Ascending aorta (tissue), 2 donors: ENCODE data around the gene PFKP. TPM values are rescaled to one million over a fixed set of nuclear protein-coding genes. Genes with fewer than 3 reads are reported as not detected.

Experiments used
- DNase-seq, 2 donors: peaks; one replicate each; pipeline ENCODE4 v3.0.0-alpha.2; 2019; ENCODE audit warnings: low spot score in 2 of 2
- H3K27ac ChIP-seq, 2 donors: fragments of 200-600 bp; sonication (generic); one replicate each; pipeline ENCODE4 v1.5.1; 2016 to 2017; ENCODE audit warnings: mild to moderate bottlenecking in 1 of 2
- H3K27me3 ChIP-seq: fragments of 200-600 bp; sonication (generic); one replicate; pipeline ENCODE4 v1.5.1; 2017
- H3K36me3 ChIP-seq, 2 donors: fragments of 200-600 bp; sonication (generic); one replicate each; pipeline ENCODE4 v1.5.1; 2016
- H3K4me1 ChIP-seq, 2 donors: fragments of 200-600 bp; sonication (generic); one replicate each; pipeline ENCODE4 v1.5.1; 2016 to 2017; ENCODE audit warnings: mild to moderate bottlenecking in 1 of 2
- H3K4me3 ChIP-seq, 2 donors: fragments of 200-600 bp; sonication (generic); one replicate each; pipeline ENCODE4 v1.5.1; 2016 to 2017; ENCODE audit warnings: mild to moderate bottlenecking in 1 of 2
- H3K9me3 ChIP-seq, 2 donors: fragments of 200-600 bp; sonication (generic); one replicate each; pipeline ENCODE4 v1.5.1; 2016
- CTCF ChIP-seq, 3 experiments: fragments of 200-600 bp in 2 of 3; fragments of 450-650 bp in 1 of 3; sonication (generic) in 2 of 3; IDR thresholded peaks; one replicate each; pipeline ENCODE4 v1.5.1; 2016 to 2019; ENCODE audit warnings: antibody characterized with exemption in 3 of 3, mild to moderate bottlenecking in 1 of 3, moderate library complexity in 1 of 3
- intact Hi-C: fragments of 100-400 bp; cut with DNase I; formaldehyde crosslinking; loops from one replicate; pipeline ENCODE4 v1.15.1; 2023
- total RNA-seq: library from RNA; depleted of rRNA; stranded (reverse); fragments of >200 nt; gene quantifications from one replicate; pipeline ENCODE4 v1.1.0, GENCODE V29; 2016

The PFKP gene
- total RNA-seq, 1 donor from 2014 or later: 197 TPM

DNA sequence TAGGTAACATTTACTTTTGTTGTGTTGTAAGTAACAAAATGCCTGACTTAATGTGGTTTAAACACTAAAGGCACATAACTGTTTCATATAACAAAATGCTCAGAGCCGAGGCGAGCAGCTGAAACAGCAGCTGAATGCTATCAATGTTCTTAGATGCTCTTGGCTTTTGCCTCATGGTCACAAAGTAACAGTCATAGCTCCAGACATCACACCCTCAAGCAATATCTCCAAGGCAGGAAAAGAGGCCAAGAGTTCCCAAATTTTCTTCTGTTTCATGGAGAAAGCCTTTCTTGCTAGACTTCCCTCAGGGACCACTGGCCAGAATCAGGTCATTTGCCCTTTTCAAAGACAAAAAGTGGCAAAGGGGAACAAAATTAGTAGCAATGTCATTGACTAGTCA is 43.5 kb upstream of the PFKP start:
- intact Hi-C loops: no loop called here
- no peaks in the 10 kb centered on the region for H3K27me3 ChIP-seq
- no peaks in the 10 kb centered on the region for H3K4me1 ChIP-seq

GRCh38 chr10:3025026-3025683 is 42.2 kb upstream of the PFKP start:
- H3K36me3 ChIP-seq: no peaks in the 10 kb centered on the region
- no peak for DNase-seq
- H3K9me3 ChIP-seq: no peaks in the 10 kb centered on the region
- no peak overlapping the region for H3K27ac ChIP-seq
- no peaks in the 10 kb centered on the region for H3K4me1 ChIP-seq
- intact Hi-C loops: no loop called here
- no peak overlapping the region for H3K4me3 ChIP-seq
- H3K27me3 ChIP-seq: no peaks in the 10 kb centered on the region
- no peak for TF ChIP-seq CTCF (IDR thresholded peaks at IDR 0.05)

More for the DNA sequence above, 43.5 kb upstream of the PFKP start:
- Histone ChIP-seq H3K36me3 (no peaks in the 10 kb centered on the region), H3K4me3 (no peak overlapping the region), H3K27ac (no peak overlapping the region), H3K9me3 (no peaks in the 10 kb centered on the region)
- DNase-seq: no peak
- TF ChIP-seq CTCF (IDR thresholded peaks at IDR 0.05): no peak

- no peak overlapping the region for H3K4me3 ChIP-seq
- intact Hi-C loops: no loop called here
- H3K27me3 ChIP-seq: no peaks in the 10 kb centered on the region
Observed at GRCh38 chr10:3027866-3028265, 39.5 kb upstream of the PFKP start.

GRCh38 chr10:3028441-3028840 is 38.9 kb upstream of the PFKP start:
- Histone ChIP-seq H3K27me3 (no peaks in the 10 kb centered on the region), H3K27ac (no peak overlapping the region), H3K9me3 (no peaks in the 10 kb centered on the region), H3K4me1 (no peaks in the 10 kb centered on the region), H3K4me3 (no peak overlapping the region), H3K36me3 (no peaks in the 10 kb centered on the region)
- DNase-seq: no peak
- intact Hi-C loops: no loop called here
- no peak for TF ChIP-seq CTCF (IDR thresholded peaks at IDR 0.05)

More at GRCh38 chr10:3027866-3028265, 39.5 kb upstream of the PFKP start:
- DNase-seq: no peak
- H3K36me3 ChIP-seq: no peaks in the 10 kb centered on the region
- TF ChIP-seq CTCF (IDR thresholded peaks at IDR 0.05): no peak
- no peak overlapping the region for H3K27ac ChIP-seq
- no peaks in the 10 kb centered on the region for H3K9me3 ChIP-seq
- H3K4me1 ChIP-seq: no peaks in the 10 kb centered on the region

DNA sequence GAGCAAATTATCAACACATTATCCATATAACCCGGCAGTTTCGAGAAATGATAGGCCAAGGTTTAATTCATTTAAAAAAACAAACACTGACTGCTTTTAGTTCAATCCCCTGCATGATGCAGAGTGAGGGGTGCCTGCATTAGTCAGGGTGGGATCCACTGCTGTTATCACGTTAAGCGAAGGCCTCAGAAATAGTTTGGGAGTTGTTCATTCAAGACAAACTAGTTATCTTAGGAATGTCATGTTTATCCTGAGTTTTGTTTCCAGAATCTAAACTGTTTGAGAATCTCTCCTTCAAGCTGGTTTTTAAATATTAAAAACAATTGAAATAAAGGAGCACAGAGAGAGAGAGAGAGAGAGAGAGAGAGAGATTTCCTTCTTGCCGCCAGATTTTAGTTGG is 36.6 kb upstream of the PFKP start:
- intact Hi-C loops: no loop called here
- H3K27ac ChIP-seq: no peak overlapping the region
- H3K9me3 ChIP-seq: no peaks in the 10 kb centered on the region
- no peak for DNase-seq
- no peaks in the 10 kb centered on the region for H3K27me3 ChIP-seq
- H3K36me3 ChIP-seq: no peaks in the 10 kb centered on the region
- H3K4me3 ChIP-seq: no peak overlapping the region
- H3K4me1 ChIP-seq: no peaks in the 10 kb centered on the region
- TF ChIP-seq CTCF (IDR thresholded peaks at IDR 0.05): no peak

GRCh38 chr10:3031490-3031889 is 35.9 kb upstream of the PFKP start:
- no peak for DNase-seq
- H3K27ac ChIP-seq: no peak overlapping the region
- H3K36me3 ChIP-seq: no peaks in the 10 kb centered on the region
- intact Hi-C loops: no loop called here
- no peaks in the 10 kb centered on the region for H3K9me3 ChIP-seq
- TF ChIP-seq CTCF (IDR thresholded peaks at IDR 0.05): no peak
- H3K27me3 ChIP-seq: no peaks in the 10 kb centered on the region
- H3K4me3 ChIP-seq: no peak overlapping the region
- H3K4me1 ChIP-seq: no peaks in the 10 kb centered on the region
